Mucosa of descending colon (tissue), 3 donors: Measurements from ENCODE around the gene TAS2R20. TPM values are rescaled to one million over a fixed set of nuclear protein-coding genes. Genes with fewer than 3 reads are reported as not detected.

Experiments
- ATAC-seq: fragments of 200-7000 bp; cut with Tn5 transposase; one replicate; pipeline ENCODE4 v1.9.1; 2020; ENCODE audit warnings: mild to moderate bottlenecking, moderate library complexity
- DNase-seq, 3 donors: peaks; one replicate each; pipeline ENCODE4 v3.0.0-alpha.2; 2020
- H3K36me3 ChIP-seq: fragments of 200-600 bp; one replicate; pipeline ENCODE4 v1.8.0; 2021; ENCODE audit warnings: low read depth, mild to moderate bottlenecking
- H3K4me1 ChIP-seq: fragments of 200-600 bp; one replicate; pipeline ENCODE4 v1.8.0; 2021; ENCODE audit warnings: low read depth, mild to moderate bottlenecking
- H3K4me3 ChIP-seq: fragments of 200-600 bp; one replicate; pipeline ENCODE4 v1.8.0; 2021; ENCODE audit warnings: mild to moderate bottlenecking
- H3K9me3 ChIP-seq: fragments of 200-600 bp; one replicate; pipeline ENCODE4 v1.8.0; 2021; ENCODE audit warnings: mild to moderate bottlenecking
- CTCF ChIP-seq: fragments of 200-600 bp; IDR thresholded peaks from one replicate; pipeline ENCODE4 v1.8.0; 2022; ENCODE audit warnings: antibody characterized with exemption, mild to moderate bottlenecking
- intact Hi-C, 2 donors: fragments of 100-400 bp; cut with DNase I in 1 of 2; cut with micrococcal nuclease in 1 of 2; formaldehyde crosslinking; loops; one replicate each; pipeline versions ENCODE4 v1.11.0 to v1.11.1; 2022; cut with DNase I, micrococcal nuclease
- total RNA-seq, 3 donors: library from RNA; stranded (reverse); fragmentation: NEBNext Ultra II Directional in 2 of 3; extraction: Animal tissue kit (Norgen Biotek cat#: 25700) in 2 of 3; gene quantifications; one replicate each; pipeline versions ENCODE4 v1.2.1 to v1.2.4, GENCODE V29; 2021 to 2023
- donor health status: DM: no; HTN: no; CAD: no; lungs with moderate emphysema.
- donor health status: DM: no; HTN: no; CAD: no.
- donor health status: DM: no; HTN: yes; CAD: no.

Gene TAS2R20
- total RNA-seq, 3 donors from 2014 or later: 1.6 to 3.9 (median 1.7) TPM

DNA sequence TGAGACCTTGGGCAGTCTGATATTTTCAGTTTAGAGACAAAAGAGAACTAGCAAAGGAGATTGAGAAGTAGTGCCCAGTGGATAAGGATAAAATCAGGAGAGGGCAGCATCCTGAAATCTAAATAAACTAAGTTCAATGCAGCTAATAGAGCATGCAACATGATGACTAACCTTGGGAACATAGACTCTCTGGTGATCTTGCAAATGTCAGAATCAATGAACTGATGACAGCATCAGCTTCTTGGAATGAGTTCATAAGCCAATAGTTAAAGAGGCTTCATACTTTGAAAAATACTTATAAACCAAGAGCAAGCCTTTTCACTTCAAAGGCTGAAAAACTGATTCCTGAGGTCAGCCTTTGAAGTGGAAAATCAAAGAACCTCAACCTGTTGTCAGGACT is 16.1 kb upstream of the TAS2R20 start:
- Histone ChIP-seq H3K4me3 (no peak overlapping the region), H3K36me3 (no peaks in the 10 kb centered on the region), H3K4me1 (no peaks in the 10 kb centered on the region), H3K9me3 (no peaks in the 10 kb centered on the region)
- intact Hi-C loops: no loop called here
- no peak for TF ChIP-seq CTCF
- ATAC-seq (no peak), DNase-seq (no peak)

DNA sequence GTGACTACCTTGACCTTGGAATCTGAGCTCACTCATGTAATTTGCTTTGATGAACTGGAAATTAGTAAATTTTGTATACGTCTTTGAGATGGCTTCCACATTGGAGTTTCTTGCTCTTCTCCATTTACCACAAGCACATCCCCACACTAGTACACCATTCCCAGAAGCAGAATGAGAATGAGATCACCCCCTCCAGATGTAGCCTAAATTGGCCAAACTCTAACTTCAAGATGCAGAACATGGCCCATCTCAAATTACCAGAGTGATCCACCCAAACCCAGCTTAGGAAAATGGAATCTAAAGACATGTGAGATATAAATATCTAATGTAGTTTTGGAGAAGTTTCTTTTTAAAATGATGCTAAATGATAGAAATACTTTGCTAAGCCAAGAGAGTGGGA is 9.5 kb upstream of the TAS2R20 start:
- DNase-seq (no peak), ATAC-seq (no peak)
- Histone ChIP-seq H3K36me3 (no peaks in the 10 kb centered on the region), H3K9me3 (no peaks in the 10 kb centered on the region), H3K4me1 (no peaks in the 10 kb centered on the region), H3K4me3 (no peak overlapping the region)
- TF ChIP-seq CTCF: no peak
- intact Hi-C loops: no loop called here

- DNase-seq (no peak), ATAC-seq (no peak)
- Histone ChIP-seq H3K4me1 (no peaks in the 10 kb centered on the region), H3K9me3 (peaks cover 4% of the 10 kb centered on the region), H3K4me3 (no peak overlapping the region), H3K36me3 (no peaks in the 10 kb centered on the region)
- intact Hi-C loops: no loop called here
- TF ChIP-seq CTCF: no peak
Measured at GRCh38 chr12:10994307-10994706, 3.8 kb downstream of the TAS2R20 start.

GRCh38 chr12:10989107-10989506 is 9.0 kb downstream of the TAS2R20 start:
- TF ChIP-seq CTCF: no peak
- ATAC-seq: no peak
- H3K4me1 ChIP-seq: no peaks in the 10 kb centered on the region
- intact Hi-C loops: no loop called here
- no peak for DNase-seq
- no peak overlapping the region for H3K4me3 ChIP-seq
- H3K9me3 ChIP-seq: peaks cover 4% of the 10 kb centered on the region
- H3K36me3 ChIP-seq: no peaks in the 10 kb centered on the region

DNA sequence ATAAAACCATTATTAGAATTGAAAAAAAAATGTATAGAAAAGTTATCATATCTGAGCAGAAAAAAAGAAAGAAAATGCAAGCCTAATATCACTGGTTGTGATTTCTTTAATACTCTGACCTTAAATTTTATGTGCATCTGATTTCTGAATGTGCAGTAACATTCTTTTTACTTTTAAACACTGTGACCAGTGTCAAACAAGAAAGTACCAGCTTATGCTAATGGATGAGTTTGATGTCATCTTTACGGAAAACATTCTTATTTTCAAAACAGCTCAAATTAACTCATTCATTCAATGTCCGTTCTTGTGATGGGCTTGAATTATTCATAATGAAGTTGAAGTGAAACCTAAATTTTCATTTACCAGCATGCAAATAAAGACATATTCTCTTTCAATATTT is 11.3 kb downstream of the TAS2R20 start, which contains the start of gene TAS2R50:
Gene TAS2R50, minus strand, starts transcription at position 101 of the 400 bp plus-strand sequence. Its CDS starts 52 bp downstream, at position 49.
- intact Hi-C loops: no loop called here
- ATAC-seq: no peak
- TF ChIP-seq CTCF: no peak
- Histone ChIP-seq H3K4me1 (no peaks in the 10 kb centered on the region), H3K36me3 (no peaks in the 10 kb centered on the region), H3K9me3 (peaks cover 4% of the 10 kb centered on the region), H3K4me3 (no peak within 1 kb of the TSS)
- DNase-seq: no peak

DNA sequence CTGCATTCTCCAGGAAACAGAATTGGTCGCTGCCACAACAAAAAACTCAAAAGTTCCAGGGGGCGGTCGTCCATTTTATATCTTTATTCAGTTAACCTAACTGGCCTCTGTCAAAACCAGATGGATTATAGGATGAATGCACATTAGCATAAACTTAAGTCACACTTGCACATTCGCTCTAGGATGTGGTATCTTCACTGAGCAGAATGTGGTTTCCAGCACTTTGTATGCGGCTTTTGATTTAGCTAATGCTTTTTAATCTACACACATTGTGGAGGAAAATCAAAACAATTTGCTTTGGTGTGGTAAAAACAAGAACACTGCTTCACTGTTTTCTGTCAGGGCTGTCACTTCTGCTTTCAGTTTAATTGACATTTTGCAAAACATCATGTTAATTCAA is 15.9 kb downstream of the TAS2R20 start:
- H3K4me1 ChIP-seq: no peaks in the 10 kb centered on the region
- no peak overlapping the region for H3K4me3 ChIP-seq
- DNase-seq (peak in 1 of 3 donors; percentile 16), ATAC-seq (peak; percentile 69)
- TF ChIP-seq CTCF: no peak
- intact Hi-C loops: no loop called here
- H3K9me3 ChIP-seq: no peaks in the 10 kb centered on the region
- H3K36me3 ChIP-seq: no peaks in the 10 kb centered on the region
